Epithelial cell of umbilical artery (primary cell): Measurements from ENCODE around the gene PCLAF. TPM values are rescaled to one million over a fixed set of nuclear protein-coding genes. Genes with fewer than 3 reads are reported as not detected.

Experiments
- total RNA-seq: library from RNA; depleted of rRNA; stranded (reverse); fragments of >200 nt; gene quantifications from 2 replicates; pipeline ENCODE4 v1.2.3, GENCODE V29; 2014

PCLAF gene
- total RNA-seq = 28.9 and 39.2 TPM in 2 replicates

DNA sequence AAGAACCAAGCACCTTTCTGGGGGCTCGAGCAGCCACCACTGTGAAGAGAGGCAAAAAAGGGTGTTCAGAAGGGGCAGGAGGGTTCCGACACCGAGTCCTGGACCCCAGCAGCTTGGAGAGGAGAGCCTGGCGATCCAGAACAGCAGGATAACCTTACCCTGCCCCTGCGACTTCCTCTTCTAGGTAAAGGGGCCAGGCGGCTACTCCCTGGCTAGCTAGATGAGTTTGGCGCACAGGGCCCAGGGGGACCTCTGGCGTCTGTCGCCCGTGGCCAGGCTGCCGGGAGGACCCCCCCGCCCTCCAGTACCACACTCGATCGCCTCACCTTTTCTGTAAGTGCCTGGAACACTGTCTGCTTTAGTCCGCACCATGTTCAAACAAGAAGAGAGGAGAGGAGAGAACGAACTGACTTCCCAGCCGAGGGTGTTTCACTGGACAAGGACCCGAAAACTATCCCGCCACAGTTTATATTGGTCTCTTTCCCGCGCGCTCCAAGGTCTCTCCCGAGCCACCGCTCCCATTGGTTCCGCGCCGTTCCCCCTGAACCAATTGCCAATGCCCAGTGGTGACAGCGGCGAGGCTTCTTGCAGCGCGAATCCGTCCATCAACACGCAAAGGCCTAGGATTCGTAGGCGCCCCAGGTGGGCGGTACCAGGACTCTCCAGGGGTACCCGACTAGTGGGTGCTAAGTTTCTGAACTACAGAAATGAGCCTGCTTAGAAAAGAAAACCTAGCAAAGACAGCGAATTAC, at the start of gene PCLAF:
PCLAF (minus strand) TSS at position 442 of the 752 bp plus-strand sequence; CDS start at position 372, 70 bp downstream.

DNA sequence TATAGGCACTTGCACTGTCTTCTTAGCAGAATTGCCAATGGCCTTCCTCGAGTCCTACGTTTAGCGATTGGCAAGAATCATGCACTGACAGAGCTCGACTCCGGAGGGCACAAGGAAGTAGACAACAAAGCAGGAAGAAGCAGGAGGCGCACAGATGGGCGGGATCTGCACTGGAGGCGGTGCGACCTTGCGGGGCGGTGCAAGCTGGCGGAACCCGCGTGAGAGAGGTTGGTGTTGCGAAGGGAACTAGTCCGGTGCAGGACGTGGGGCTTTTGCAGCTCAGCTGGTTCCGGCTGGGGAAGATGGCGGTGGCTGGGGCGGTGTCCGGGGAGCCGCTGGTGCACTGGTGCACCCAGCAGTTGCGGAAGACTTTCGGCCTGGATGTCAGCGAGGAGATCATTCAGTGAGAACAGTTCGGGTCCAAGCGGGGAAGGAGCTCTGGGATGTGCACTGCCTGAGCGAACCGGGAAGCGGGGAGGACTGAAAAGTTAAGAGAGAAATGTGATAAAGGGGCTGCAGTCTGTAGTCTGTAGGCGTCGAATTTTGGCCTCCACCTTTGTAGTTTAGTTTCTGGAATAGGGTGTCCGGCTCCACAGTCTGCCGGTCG, 6.4 kb upstream of the PCLAF start, which contains the start of gene TRIP4:
TRIP4 (plus strand) TSS at position 275 of the 607 bp plus-strand sequence; CDS start at position 303, 28 bp downstream.

GRCh38 chr15:64355944-64356709, 25.1 kb downstream of the PCLAF start, which contains the start of gene CSNK1G1:
CSNK1G1 (minus strand) TSS chr15:64356173; CDS start chr15:64300499, 55,674 bp downstream.

Other genes starting within 250 kb of the PCLAF start
- gene SNX22, start 229.7 kb downstream of the PCLAF start, total RNA-seq = 0.65 and 0.76 TPM in 2 replicates
- gene PPIB, start 218.4 kb downstream of the PCLAF start, total RNA-seq = 1,190 and 4,497 TPM in 2 replicates
- gene CSNK1G1, start 25.3 kb downstream of the PCLAF start, total RNA-seq = 18.8 and 26.3 TPM in 2 replicates
- gene TRIP4, start 6.4 kb upstream of the PCLAF start, total RNA-seq = 11.0 and 14.0 TPM in 2 replicates
- gene ZNF609, start 79.1 kb upstream of the PCLAF start, total RNA-seq = 15.9 and 21.7 TPM in 2 replicates